ENCODE data around the gene IRF3.

The IRF3 gene

GRCh38 chr19:49614096-49614833 is 51.4 kb downstream of the IRF3 start:
- no peak for DNase-seq

GRCh38 chr19:49613374-49613773 is 52.3 kb downstream of the IRF3 start:
- DNase-seq, result no peak
